HG03469 (cell line): ENCODE measurements around the gene NSUN6.

Experiments used
- ATAC-seq: cut with Tn5 transposase; IDR thresholded peaks from one replicate; pipeline ENCODE4 v1.9.1; 2021; ENCODE audit warnings: mild to moderate bottlenecking, moderate library complexity, moderate number of reproducible peaks; ENCODE audit not compliant: unreplicated experiment

Gene NSUN6

DNA sequence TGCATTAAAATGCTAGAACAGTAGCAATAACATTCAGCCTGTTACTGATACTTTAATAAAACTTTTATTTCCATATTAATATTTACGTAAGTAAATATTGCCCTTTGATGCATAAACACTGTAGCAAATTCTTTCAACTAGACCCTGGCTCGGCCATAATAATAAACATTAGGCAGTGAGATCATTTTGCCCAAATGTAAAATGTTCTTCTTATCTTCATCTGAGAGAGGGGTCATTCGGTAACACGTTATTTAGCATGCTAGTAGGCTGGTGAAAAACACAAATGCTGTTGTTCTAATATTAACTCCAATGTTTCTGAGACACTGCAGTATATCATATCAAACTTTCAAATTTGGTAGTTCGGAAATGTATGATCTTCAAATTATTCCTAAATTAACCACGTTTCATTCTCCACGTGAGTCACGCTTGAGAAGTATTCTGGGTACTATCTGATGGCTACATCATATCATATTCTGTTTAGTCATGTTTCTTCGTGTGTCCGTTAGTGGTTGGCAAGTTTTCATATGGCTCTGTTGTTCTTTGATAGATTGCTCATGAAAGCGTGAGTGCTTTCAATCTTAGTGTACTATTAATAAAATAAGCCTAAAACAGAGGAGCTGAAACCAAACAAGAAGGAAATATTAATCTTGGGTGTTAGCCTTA is 145.8 kb downstream of the NSUN6 start:
- ATAC-seq, result no peak

GRCh38 chr10:18504161-18504560 is 147.2 kb downstream of the NSUN6 start:
- ATAC-seq, result no peak

DNA sequence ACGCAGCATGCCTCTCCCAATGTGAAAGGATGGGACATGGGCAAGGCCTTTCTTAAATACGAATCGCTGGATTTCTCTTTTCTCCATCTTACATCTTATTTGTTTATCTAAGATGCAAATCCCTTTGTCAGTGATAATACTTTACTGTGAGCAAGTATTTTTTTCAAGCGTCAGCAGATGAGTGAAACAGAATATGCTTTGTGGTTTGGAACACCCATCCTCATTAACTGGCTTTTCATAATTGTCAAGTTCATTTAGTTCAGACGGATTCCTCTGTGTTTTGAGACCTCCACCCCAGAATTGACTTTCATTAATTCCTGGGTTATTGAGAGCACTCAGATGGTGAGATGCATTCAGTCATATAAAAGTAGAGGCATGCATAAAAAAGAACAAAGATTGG is 149.8 kb downstream of the NSUN6 start:
- no peak for ATAC-seq

- ATAC-seq, result no peak
Observed at GRCh38 chr10:18501198-18501597, 150.2 kb downstream of the NSUN6 start.

GRCh38 chr10:18500576-18500975 is 150.8 kb downstream of the NSUN6 start:
- ATAC-seq, result no peak

DNA sequence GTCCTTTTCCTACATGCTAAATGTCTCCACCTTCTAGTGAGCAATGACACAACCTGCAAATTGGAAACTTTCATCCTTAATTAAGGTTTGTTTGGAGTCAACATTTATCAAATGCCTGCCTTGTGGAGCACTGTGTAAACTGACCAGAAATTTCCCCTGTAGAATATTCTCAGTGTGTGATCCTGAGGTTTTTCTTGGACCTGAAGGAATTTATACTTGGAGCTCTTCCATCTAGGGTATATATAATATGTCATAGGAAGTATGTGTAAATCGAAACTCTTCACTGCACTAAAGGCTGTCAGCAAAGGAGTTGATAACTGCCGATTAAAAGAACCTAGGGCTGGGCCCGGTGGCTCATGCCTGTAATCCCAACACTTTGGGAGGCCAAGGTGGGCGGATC is 152.4 kb downstream of the NSUN6 start:
- no peak for ATAC-seq

GRCh38 chr10:18497806-18498369 is 153.5 kb downstream of the NSUN6 start:
- no peak for ATAC-seq
